ENCODE measurements around the gene ATP1A4. TPM values are rescaled to one million over a fixed set of nuclear protein-coding genes. Genes with fewer than 3 reads are reported as not detected.

The ATP1A4 gene
- total RNA-seq, 1 donor from 2014 or later: not detected

GRCh38 chr1:160169553-160170399, 18.4 kb downstream of the ATP1A4 start:
- Histone ChIP-seq H3K36me3 (ENCODE audit: control insufficient read depth, insufficient read depth, low read length) (no peaks in the 10 kb centered on the region), H3K4me3 (ENCODE audit: low read depth, low read length) (no peak overlapping the region), H3K27me3 (ENCODE audit: control insufficient read depth, insufficient read depth, low read length) (no peaks in the 10 kb centered on the region)
- TF ChIP-seq CTCF (IDR thresholded peaks at IDR 0.05; ENCODE audit: insufficient read depth, low read length, poor library complexity, severe bottlenecking): no peak
- DNase-seq (ENCODE audit: low read depth): no peak

DNA sequence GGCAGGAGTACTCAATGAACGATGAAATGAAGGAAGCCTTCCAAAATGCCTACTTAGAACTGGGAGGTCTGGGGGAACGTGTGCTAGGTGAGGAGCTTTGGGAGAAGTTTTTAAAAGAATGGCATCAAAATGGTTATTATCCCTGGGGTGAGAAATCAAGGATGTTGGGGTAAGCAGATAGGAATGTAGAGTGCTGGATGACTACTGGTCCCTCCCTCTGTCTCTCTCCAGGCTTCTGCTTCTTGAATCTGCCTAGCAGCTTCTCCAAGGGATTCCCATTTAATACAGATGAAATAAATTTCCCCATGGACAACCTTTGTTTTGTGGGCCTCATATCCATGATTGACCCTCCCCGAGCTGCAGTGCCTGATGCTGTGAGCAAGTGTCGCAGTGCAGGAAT, 20.0 kb downstream of the ATP1A4 start:
- no peaks in the 10 kb centered on the region for H3K36me3 ChIP-seq (ENCODE audit: control insufficient read depth, insufficient read depth, low read length)
- no peak overlapping the region for H3K4me3 ChIP-seq (ENCODE audit: low read depth, low read length)
- DNase-seq (ENCODE audit: low read depth): no peak
- TF ChIP-seq CTCF (IDR thresholded peaks at IDR 0.05; ENCODE audit: insufficient read depth, low read length, poor library complexity, severe bottlenecking): no peak
- no peaks in the 10 kb centered on the region for H3K27me3 ChIP-seq (ENCODE audit: control insufficient read depth, insufficient read depth, low read length)

DNA sequence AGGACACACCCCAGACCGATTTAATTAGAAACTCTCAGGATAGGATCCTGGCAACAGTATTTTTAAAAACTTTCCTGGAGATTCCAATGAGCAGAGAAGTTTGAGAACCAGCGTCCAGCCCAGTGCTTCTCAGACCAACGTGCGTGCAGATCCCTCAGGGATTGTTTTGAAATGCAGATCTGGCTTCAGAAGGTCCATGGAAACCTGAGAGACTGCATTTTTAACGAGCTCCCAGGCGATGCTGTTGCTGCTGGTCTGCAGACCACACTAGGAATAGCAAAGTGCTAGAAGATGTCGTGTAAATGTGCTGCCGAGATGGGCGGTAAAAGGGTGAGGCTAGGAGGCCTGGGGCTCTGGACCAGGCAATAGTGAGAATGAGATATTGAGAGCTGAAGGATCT, 20.6 kb downstream of the ATP1A4 start:
- Histone ChIP-seq H3K27me3 (ENCODE audit: control insufficient read depth, insufficient read depth, low read length) (no peaks in the 10 kb centered on the region), H3K4me3 (ENCODE audit: low read depth, low read length) (no peak overlapping the region), H3K36me3 (ENCODE audit: control insufficient read depth, insufficient read depth, low read length) (no peaks in the 10 kb centered on the region)
- TF ChIP-seq CTCF (IDR thresholded peaks at IDR 0.05; ENCODE audit: insufficient read depth, low read length, poor library complexity, severe bottlenecking): no peak
- DNase-seq (ENCODE audit: low read depth): no peak

GRCh38 chr1:160177231-160177630, 25.8 kb downstream of the ATP1A4 start:
- Histone ChIP-seq H3K4me3 (ENCODE audit: low read depth, low read length) (no peak overlapping the region), H3K27me3 (ENCODE audit: control insufficient read depth, insufficient read depth, low read length) (no peaks in the 10 kb centered on the region), H3K36me3 (ENCODE audit: control insufficient read depth, insufficient read depth, low read length) (no peaks in the 10 kb centered on the region)
- TF ChIP-seq CTCF (IDR thresholded peaks at IDR 0.05; ENCODE audit: insufficient read depth, low read length, poor library complexity, severe bottlenecking): no peak
- DNase-seq (ENCODE audit: low read depth): no peak

DNA sequence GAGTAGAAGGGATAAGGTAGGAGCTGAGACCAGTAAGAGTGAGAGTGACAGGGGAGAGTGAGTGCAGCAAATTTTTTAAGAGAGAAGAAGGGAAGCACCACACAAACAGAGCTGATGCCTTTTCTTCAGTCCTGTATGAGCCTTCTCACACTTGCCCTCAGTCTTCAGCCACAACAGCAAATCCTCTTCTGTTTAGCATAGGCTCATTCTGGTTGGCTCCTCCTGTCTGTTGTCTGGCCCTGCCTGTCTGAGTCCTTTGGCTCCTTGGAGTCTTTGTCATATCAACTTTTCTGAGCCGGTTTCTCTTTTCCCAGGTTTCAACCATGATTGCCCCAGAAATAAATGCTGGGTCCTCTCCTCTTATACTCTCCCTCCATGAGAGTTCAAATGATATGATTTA, 26.3 kb downstream of the ATP1A4 start:
- no peak overlapping the region for H3K4me3 ChIP-seq (ENCODE audit: low read depth, low read length)
- no peak for TF ChIP-seq CTCF (IDR thresholded peaks at IDR 0.05; ENCODE audit: insufficient read depth, low read length, poor library complexity, severe bottlenecking)
- no peaks in the 10 kb centered on the region for H3K27me3 ChIP-seq (ENCODE audit: control insufficient read depth, insufficient read depth, low read length)
- no peak for DNase-seq (ENCODE audit: low read depth)
- H3K36me3 ChIP-seq (ENCODE audit: control insufficient read depth, insufficient read depth, low read length): no peaks in the 10 kb centered on the region

GRCh38 chr1:160178731-160179130, 27.3 kb downstream of the ATP1A4 start:
- H3K4me3 ChIP-seq (ENCODE audit: low read depth, low read length): no peak overlapping the region
- no peaks in the 10 kb centered on the region for H3K36me3 ChIP-seq (ENCODE audit: control insufficient read depth, insufficient read depth, low read length)
- no peak for DNase-seq (ENCODE audit: low read depth)
- no peak for TF ChIP-seq CTCF (IDR thresholded peaks at IDR 0.05; ENCODE audit: insufficient read depth, low read length, poor library complexity, severe bottlenecking)
- H3K27me3 ChIP-seq (ENCODE audit: control insufficient read depth, insufficient read depth, low read length): no peaks in the 10 kb centered on the region
